Rectal smooth muscle tissue (tissue), 1 donor: ENCODE data around the gene SSUH2.

Experiments
- H3K27ac ChIP-seq: one replicate; pipeline ENCODE4 v1.7.0; 2013; ENCODE audit warnings: low read depth, low read length, inconsistent platforms
- H3K27me3 ChIP-seq: one replicate; pipeline ENCODE4 v1.7.0; 2013; ENCODE audit warnings: low read length; ENCODE audit not compliant: control insufficient read depth, insufficient read depth
- H3K36me3 ChIP-seq: one replicate; pipeline ENCODE4 v1.7.0; 2013; ENCODE audit warnings: low read length; ENCODE audit not compliant: control insufficient read depth, insufficient read depth
- H3K4me1 ChIP-seq: one replicate; pipeline ENCODE4 v1.7.0; 2013; ENCODE audit warnings: low read length; ENCODE audit not compliant: control insufficient read depth, insufficient read depth
- H3K4me3 ChIP-seq: one replicate; pipeline ENCODE4 v1.7.0; 2013; ENCODE audit warnings: low read length
- H3K9ac ChIP-seq: one replicate; pipeline ENCODE4 v1.7.0; 2013; ENCODE audit warnings: low read length

SSUH2 gene

DNA sequence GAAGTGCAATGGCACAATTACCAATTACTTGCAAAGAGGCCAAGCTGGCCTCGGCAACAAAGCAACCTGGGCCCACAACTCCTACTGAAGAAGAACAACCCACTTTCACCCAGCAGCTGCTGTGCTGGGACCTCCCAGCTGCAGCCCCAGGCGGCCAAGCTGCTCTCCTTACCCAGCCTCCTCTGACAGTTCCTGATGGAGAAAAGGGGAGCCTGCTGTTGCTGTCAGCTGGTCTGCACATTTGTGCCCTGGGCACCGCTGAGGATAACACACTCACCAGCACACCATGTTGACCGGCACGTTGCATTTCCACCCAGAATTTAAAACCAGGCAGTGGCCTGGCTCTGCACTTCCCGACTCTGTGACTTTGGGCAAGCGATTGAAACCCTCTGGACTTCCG lies 33.6 kb downstream of the SSUH2 start:
- H3K27me3 ChIP-seq: no peaks in the 10 kb centered on the region
- no peak overlapping the region for H3K4me3 ChIP-seq
- H3K9ac ChIP-seq: no peak overlapping the region
- H3K27ac ChIP-seq: no peak overlapping the region
- no peaks in the 10 kb centered on the region for H3K4me1 ChIP-seq
- no peaks in the 10 kb centered on the region for H3K36me3 ChIP-seq

DNA sequence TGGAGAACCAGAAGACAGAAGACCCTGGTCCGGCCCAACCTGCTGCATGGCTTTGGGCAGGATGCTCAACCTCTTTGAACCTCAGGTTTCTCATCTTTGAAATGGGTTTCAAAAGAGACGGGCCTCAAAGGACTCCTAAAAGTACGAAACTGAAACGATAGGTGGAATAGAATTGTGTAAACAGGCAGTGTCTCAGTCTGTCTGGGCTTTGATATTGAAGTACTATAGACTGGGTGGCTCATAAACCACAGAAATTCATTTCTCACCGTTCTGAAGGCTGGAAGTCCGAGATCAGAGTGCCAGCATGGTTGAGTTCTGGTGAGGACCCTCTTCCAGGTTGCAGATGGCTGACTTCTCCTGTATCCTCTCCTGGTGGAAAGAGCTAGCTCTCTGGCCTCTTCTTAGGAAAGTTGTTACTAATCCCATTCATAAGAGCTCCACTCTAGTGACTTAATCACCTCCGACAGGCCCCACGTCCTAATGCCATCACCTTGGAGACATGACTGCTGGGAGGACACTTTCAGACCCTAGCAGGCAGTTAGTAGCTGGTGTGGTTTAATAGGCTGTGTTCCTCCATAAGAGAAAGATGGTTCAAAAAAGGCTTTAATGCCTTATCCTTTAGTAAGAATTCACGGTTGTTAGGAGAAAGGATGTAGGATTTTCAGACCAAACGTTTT lies 35.7 kb downstream of the SSUH2 start:
- no peaks in the 10 kb centered on the region for H3K4me1 ChIP-seq
- no peak overlapping the region for H3K9ac ChIP-seq

DNA sequence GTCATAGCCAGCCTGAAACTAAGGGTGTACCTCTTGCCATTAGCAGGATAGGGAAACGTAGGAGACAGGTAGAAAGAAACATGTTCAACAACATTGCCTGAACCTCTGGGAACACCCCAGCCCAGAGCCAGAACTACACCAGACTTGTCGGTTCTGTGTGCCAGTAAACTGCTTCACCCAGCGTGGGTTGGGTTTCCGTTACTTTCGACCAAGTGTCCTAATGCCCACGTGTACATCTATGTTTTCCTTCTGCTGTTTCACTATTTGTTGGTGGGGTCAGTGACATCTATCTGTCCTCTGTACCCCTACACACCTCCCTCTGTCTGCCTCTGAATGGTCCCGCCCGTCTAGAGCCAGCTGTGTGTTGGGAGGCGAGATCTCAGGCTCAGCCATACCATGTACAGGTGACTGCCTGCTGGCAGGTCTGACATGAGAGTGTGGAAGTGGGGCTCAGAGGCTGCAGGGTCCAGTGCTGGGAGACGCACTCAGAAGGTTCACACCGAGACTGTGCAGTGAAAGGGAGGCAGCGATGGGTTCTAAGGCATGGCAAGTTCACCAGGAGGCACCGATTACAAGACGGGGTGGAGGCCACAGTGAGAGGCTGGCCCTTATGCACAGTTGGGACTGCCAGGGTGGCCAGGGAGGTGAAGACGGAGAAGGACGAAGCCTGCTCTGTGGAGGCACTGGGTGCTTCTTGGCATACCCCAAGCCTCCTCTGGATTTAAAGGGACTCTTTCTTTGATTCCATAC lies 36.4 kb downstream of the SSUH2 start:
- Histone ChIP-seq H3K27me3 (no peaks in the 10 kb centered on the region), H3K9ac (no peak overlapping the region), H3K4me1 (no peaks in the 10 kb centered on the region)

More for the DNA sequence above, 35.7 kb downstream of the SSUH2 start:
- Histone ChIP-seq H3K27me3 (no peaks in the 10 kb centered on the region), H3K4me3 (no peak overlapping the region), H3K27ac (no peak overlapping the region), H3K36me3 (no peaks in the 10 kb centered on the region)

DNA sequence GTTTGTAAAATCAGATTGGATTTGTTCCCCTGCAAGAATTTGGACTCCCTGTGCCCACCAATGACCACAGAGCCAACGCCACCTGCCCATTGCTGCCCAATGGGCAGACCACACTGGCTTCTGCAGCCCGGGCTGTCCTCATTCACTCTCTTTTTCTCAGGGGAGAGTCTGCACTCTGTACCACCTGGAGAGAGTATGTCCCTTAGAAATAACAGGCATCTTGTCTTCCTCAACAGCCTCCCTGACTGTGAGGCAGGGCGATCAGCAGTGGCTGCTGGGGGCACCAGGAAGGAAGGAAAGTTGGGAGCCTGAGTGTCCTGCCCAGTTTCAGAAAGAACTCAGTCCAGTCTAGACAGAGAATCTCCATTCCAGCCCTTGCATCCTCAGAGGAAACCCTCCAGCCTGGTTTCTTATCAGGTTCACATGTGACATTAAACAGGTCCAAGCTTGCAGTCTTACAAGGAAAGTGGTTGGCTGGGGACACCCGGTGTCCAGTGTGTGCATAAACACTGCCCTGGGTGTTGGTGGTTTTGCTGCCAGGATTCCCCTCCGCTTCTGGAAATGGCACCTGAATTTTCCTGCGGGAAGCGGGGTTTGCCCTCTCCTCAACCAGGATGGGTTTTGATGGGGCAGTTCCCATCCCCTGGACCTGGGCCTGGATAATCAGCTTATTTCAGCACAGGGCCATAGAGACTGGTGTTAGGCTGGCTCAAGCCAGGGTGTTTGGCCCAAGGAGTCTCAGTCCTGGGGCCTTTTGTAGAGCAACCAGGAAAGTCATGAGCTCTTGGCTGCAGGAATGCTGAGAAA lies 37.2 kb downstream of the SSUH2 start:
- no peaks in the 10 kb centered on the region for H3K36me3 ChIP-seq
- no peaks in the 10 kb centered on the region for H3K27me3 ChIP-seq
- H3K4me1 ChIP-seq: no peaks in the 10 kb centered on the region
- no peak overlapping the region for H3K27ac ChIP-seq
- H3K9ac ChIP-seq: no peak overlapping the region
- H3K4me3 ChIP-seq: no peak overlapping the region

More for the DNA sequence above, 36.4 kb downstream of the SSUH2 start:
- Histone ChIP-seq H3K36me3 (no peaks in the 10 kb centered on the region), H3K27ac (no peak overlapping the region), H3K4me3 (no peak overlapping the region)

DNA sequence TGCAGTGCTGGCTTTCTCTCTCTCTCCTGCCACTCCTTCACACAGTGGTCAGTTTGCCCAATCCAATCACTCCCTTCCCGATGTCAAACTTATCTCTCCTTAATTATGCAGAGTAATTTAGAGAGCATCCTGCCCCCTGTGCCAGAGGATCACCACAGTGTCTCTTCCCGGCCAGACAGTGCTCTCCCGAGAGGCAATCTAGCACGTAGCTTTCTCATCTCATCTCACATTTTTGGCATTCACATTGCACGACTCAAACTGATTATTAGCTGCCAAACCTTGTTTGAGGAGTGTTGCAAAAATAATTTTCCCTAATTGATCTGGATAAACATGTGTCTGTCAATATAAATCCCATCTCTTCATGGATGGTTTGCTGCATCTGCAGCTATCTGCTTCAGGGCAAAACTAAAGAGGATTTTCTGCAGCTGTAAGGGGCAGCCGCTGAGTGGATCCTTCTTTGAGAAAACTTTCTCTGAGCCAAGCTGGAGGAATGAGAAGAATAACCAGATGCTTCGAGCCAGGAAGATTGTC lies 37.8 kb downstream of the SSUH2 start:
- Histone ChIP-seq H3K9ac (no peak overlapping the region), H3K36me3 (no peaks in the 10 kb centered on the region), H3K4me1 (no peaks in the 10 kb centered on the region), H3K27me3 (no peaks in the 10 kb centered on the region), H3K27ac (no peak overlapping the region), H3K4me3 (no peak overlapping the region)

DNA sequence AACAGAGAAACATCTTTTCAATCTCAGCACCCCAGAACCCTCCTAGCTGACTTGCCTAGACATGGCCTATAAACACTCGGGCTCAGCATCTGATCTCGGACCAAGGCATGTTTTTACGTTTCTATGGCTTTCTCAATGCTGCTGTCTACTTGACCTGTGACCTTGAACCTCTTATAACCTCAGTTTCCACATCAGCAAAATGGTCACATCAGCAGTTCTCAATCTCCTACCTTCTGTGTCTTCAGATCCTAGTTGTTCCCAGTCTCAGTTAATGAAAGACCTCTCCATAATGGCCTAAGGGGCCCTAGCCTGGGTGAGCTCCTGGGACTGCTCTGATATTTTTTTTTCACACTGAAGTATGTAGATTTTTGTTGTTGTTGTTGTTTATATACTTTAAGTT lies 39.6 kb downstream of the SSUH2 start:
- H3K36me3 ChIP-seq: no peaks in the 10 kb centered on the region
- H3K4me1 ChIP-seq: no peaks in the 10 kb centered on the region
- H3K4me3 ChIP-seq: no peak overlapping the region
- H3K9ac ChIP-seq: no peak overlapping the region
- no peaks in the 10 kb centered on the region for H3K27me3 ChIP-seq
- H3K27ac ChIP-seq: no peak overlapping the region

DNA sequence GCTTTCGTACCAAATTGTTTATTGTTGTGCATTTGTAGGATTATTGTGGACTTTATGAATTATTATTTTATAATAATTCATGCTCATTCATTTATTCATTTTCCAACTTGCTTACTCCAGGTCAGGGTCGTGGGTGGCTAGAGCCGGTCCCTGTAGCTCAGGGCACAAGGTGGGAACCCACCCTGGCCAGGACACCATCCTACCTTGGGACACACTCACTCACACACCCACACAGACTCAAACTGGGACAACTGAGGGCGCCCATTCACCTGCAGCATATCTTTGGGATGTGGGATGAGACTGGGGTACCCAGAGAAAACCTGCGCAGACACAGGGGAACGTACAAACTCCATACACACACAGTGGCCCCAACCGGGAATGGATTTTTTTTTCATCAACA lies 40.6 kb downstream of the SSUH2 start:
- Histone ChIP-seq H3K9ac (no peak overlapping the region), H3K36me3 (no peaks in the 10 kb centered on the region), H3K27me3 (no peaks in the 10 kb centered on the region), H3K4me3 (no peak overlapping the region), H3K27ac (no peak overlapping the region), H3K4me1 (no peaks in the 10 kb centered on the region)

DNA sequence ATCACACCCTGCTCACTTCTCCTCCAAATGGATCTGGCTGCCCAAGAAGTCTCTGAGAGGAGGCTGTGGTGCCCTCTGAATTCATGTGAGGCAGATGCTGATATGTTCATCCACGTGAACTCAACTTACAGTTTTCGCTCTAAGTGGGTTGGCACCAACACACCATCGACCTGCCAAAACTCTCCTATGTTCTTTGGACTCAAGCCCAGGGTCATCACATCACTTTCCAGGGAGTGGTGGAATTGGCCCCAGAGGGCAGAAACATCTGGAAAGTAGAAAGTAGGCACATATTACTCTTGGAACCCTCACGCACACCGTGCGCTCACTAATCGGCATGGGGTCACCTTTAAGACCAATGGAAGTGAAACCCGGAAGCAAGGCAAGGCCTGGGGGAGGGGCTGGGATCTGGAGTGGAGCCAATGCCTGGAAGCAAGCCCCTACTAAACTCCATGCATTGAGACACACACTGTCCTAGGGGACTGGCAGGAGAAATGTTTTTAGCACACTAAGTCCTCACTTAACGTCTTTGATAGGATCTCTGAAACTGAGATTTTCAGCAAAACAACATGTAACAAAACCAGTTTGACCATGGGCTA lies 41.4 kb downstream of the SSUH2 start:
- Histone ChIP-seq H3K27me3 (no peaks in the 10 kb centered on the region), H3K4me3 (no peak overlapping the region), H3K27ac (no peak overlapping the region), H3K4me1 (no peaks in the 10 kb centered on the region), H3K9ac (no peak overlapping the region), H3K36me3 (no peaks in the 10 kb centered on the region)

DNA sequence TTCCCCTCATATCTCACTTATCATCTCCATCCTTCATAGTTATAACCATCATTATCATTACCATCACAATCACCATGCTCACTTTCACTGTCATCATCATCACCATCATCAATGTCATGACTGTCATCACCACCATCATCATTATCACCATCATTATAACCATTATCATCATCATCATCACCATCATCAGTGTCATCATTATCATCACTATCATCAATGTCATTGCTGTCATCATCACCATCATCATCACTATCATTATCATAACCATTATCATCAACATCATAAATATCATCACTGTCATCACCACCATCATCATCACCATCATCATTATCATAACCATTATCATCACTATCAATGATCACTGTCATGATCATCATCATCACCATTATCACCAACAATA lies 44.1 kb downstream of the SSUH2 start:
- Histone ChIP-seq H3K27ac (no peak overlapping the region), H3K4me3 (no peak overlapping the region), H3K27me3 (no peaks in the 10 kb centered on the region), H3K36me3 (no peaks in the 10 kb centered on the region), H3K9ac (no peak overlapping the region), H3K4me1 (no peaks in the 10 kb centered on the region)

DNA sequence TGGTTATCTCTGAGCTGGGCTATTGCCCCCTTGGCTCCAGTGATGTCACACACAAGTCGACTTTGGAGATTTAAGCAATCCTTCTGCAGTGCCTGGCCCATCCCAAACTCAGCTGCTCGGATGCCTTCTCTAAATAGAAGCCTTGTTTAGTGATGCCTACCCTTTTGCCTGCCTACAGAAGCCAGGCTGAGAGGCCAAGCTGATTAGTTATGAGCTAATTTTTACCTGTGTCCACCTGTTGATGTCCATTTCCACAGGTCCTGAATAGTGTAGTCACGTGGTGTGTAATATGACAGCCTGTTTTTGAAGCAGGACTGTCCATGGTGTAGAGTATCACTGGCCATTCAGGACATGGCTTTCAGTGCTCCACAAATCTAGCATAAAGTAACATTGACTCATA lies 45.5 kb downstream of the SSUH2 start:
- no peaks in the 10 kb centered on the region for H3K4me1 ChIP-seq
- no peaks in the 10 kb centered on the region for H3K36me3 ChIP-seq
- H3K9ac ChIP-seq: no peak overlapping the region
- no peak overlapping the region for H3K27ac ChIP-seq
- no peak overlapping the region for H3K4me3 ChIP-seq
- no peaks in the 10 kb centered on the region for H3K27me3 ChIP-seq

DNA sequence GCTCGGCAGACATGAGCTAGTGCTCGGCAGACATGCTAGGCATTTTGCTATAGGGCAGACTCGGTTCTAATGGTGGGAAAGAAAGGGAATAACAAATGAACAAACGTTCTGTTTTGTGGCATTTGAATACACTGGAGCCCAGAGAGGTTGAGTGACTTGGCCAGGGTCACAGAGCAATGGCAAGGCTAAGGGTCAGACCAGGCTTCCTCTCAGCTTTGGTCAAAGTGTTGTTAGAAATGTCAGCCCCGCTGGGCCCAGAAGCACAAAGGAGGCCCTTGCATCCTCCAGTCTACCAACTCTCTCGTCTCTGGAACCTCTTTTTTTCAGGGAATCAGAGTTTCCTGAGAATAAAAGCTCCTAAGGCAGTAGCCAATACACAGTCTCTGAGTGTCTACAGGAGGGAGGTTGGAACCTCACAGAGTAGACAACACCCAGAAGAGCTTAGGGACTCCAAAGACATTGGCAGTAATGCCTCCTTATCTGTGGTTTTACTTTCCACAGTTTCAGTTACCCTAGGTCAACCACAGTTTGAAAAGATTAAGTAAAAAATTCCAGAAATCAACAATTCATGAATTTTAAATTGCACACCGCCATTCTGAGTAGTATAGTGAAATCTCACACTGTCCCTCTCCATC lies 47.3 kb downstream of the SSUH2 start:
- H3K36me3 ChIP-seq: no peaks in the 10 kb centered on the region
- H3K27me3 ChIP-seq: no peaks in the 10 kb centered on the region
- no peak overlapping the region for H3K9ac ChIP-seq
- H3K4me3 ChIP-seq: no peak overlapping the region
- no peak overlapping the region for H3K27ac ChIP-seq
- H3K4me1 ChIP-seq: no peaks in the 10 kb centered on the region
